ENCODE results near the gene GOLGA8N.

GOLGA8N gene

GRCh38 chr15:32649342-32649741 lies 56.1 kb downstream of the GOLGA8N start:
- TF ChIP-seq CTCF (IDR thresholded peaks at IDR 0.05; ENCODE audit: borderline replicate concordance, insufficient read depth, low read depth, low read length) = no peak
- no peak overlapping the region for H3K4me3 ChIP-seq (ENCODE audit: low read depth, low read length)

GRCh38 chr15:32651229-32651837 lies 58.1 kb downstream of the GOLGA8N start:
- H3K4me3 ChIP-seq (ENCODE audit: low read depth, low read length) = no peak overlapping the region
- TF ChIP-seq CTCF (IDR thresholded peaks at IDR 0.05; ENCODE audit: borderline replicate concordance, insufficient read depth, low read depth, low read length) = peak; percentile 92

GRCh38 chr15:32652178-32652577 lies 58.9 kb downstream of the GOLGA8N start:
- no peak for TF ChIP-seq CTCF (IDR thresholded peaks at IDR 0.05; ENCODE audit: borderline replicate concordance, insufficient read depth, low read depth, low read length)
- no peak overlapping the region for H3K4me3 ChIP-seq (ENCODE audit: low read depth, low read length)

GRCh38 chr15:32656091-32656490 lies 62.8 kb downstream of the GOLGA8N start:
- no peak overlapping the region for H3K4me3 ChIP-seq (ENCODE audit: low read depth, low read length)
- no peak for TF ChIP-seq CTCF (IDR thresholded peaks at IDR 0.05; ENCODE audit: borderline replicate concordance, insufficient read depth, low read depth, low read length)

GRCh38 chr15:32656496-32656895 lies 63.2 kb downstream of the GOLGA8N start:
- no peak for TF ChIP-seq CTCF (IDR thresholded peaks at IDR 0.05; ENCODE audit: borderline replicate concordance, insufficient read depth, low read depth, low read length)
- no peak overlapping the region for H3K4me3 ChIP-seq (ENCODE audit: low read depth, low read length)
